Retinal pigment epithelial cell (primary cell): ENCODE data around the gene BANP.

ENCODE experiments used
- DNase-seq: peaks from one replicate; pipeline ENCODE4 v3.0.0-alpha.2; 2010; ENCODE audit warnings: low read depth
- H3K4me3 ChIP-seq: 2 replicates; pipeline ENCODE4 v1.5.1; 2011; ENCODE audit warnings: mild to moderate bottlenecking, low read length, control low read depth, moderate library complexity
- CTCF ChIP-seq: conservative IDR thresholded peaks from 2 replicates; pipeline ENCODE4 v1.5.1; 2011; ENCODE audit warnings: low read depth, low read length, control low read depth, inconsistent platforms

The BANP gene

GRCh38 chr16:87960852-87961251 lies 9.6 kb downstream of the BANP start:
- TF ChIP-seq CTCF = no peak
- no peak overlapping the region for H3K4me3 ChIP-seq
- DNase-seq = no peak

GRCh38 chr16:87961623-87962022 lies 10.4 kb downstream of the BANP start:
- no peak for DNase-seq
- no peak overlapping the region for H3K4me3 ChIP-seq
- no peak for TF ChIP-seq CTCF

- DNase-seq = no peak
- no peak overlapping the region for H3K4me3 ChIP-seq
- TF ChIP-seq CTCF = no peak
These were observed 12.2 kb downstream of the BANP start for GRCh38 chr16:87963400-87963799.

GRCh38 chr16:87964049-87964659 lies 12.9 kb downstream of the BANP start:
- TF ChIP-seq CTCF = no peak
- H3K4me3 ChIP-seq = no peak overlapping the region
- DNase-seq = no peak

- H3K4me3 ChIP-seq = no peak overlapping the region
- TF ChIP-seq CTCF = no peak
- DNase-seq = no peak
These were observed 14.2 kb downstream of the BANP start for GRCh38 chr16:87965417-87965816.

GRCh38 chr16:87966064-87966645 lies 14.9 kb downstream of the BANP start:
- no peak for TF ChIP-seq CTCF
- no peak overlapping the region for H3K4me3 ChIP-seq
- DNase-seq = no peak

GRCh38 chr16:87966685-87967185 lies 15.5 kb downstream of the BANP start:
- no peak for DNase-seq
- H3K4me3 ChIP-seq = peak overlapping the region; percentile 17
- TF ChIP-seq CTCF = no peak
